PC-3 (cell line): ENCODE results near the gene RPS21.

ENCODE experiments used
- EZH2 ChIP-seq: fragments of 300-600 bp; sonication (generic); IDR thresholded peaks from one replicate; pipeline ENCODE4 v1.6.1; 2017; ENCODE audit warnings: antibody characterized with exemption, mild to moderate bottlenecking, low read length; ENCODE audit not compliant: unreplicated experiment
- EZH2phosphoT487 ChIP-seq: fragments of 300-600 bp; sonication (generic); IDR thresholded peaks from 2 replicates; pipeline ENCODE4 v1.6.1; 2018; ENCODE audit warnings: mild to moderate bottlenecking, antibody characterized with exemption, low read length, borderline replicate concordance
- TF ChIP-seq, protein P1 (sequence below): fragments of 300-600 bp; sonication (generic); conservative IDR thresholded peaks from 2 replicates; pipeline ENCODE4 v1.5.1; 2017; ENCODE audit warnings: antibody characterized with exemption, low read depth, mild to moderate bottlenecking, low read length

GRCh38 chr20:62400541-62400940 is 13.6 kb downstream of the RPS21 start:
- no peak for TF ChIP-seq EZH2phosphoT487
- TF ChIP-seq EZH2, result no peak
- TF ChIP-seq, protein P1, sequence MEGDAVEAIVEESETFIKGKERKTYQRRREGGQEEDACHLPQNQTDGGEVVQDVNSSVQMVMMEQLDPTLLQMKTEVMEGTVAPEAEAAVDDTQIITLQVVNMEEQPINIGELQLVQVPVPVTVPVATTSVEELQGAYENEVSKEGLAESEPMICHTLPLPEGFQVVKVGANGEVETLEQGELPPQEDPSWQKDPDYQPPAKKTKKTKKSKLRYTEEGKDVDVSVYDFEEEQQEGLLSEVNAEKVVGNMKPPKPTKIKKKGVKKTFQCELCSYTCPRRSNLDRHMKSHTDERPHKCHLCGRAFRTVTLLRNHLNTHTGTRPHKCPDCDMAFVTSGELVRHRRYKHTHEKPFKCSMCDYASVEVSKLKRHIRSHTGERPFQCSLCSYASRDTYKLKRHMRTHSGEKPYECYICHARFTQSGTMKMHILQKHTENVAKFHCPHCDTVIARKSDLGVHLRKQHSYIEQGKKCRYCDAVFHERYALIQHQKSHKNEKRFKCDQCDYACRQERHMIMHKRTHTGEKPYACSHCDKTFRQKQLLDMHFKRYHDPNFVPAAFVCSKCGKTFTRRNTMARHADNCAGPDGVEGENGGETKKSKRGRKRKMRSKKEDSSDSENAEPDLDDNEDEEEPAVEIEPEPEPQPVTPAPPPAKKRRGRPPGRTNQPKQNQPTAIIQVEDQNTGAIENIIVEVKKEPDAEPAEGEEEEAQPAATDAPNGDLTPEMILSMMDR, result no peak
